Gastrocnemius medialis (tissue), 4 donors: ENCODE measurements around the gene DYNLRB1.

Source experiments
- POLR2A ChIP-seq, 2 donors: fragments of 450-650 bp; IDR thresholded peaks; one replicate each; pipeline ENCODE4 v1.6.1; 2017; ENCODE audit warnings: antibody characterized with exemption in 2 of 2, mild to moderate bottlenecking in 2 of 2, moderate library complexity in 2 of 2
- TF ChIP-seq, protein P1 (sequence below), 5 experiments: fragments of 450-650 bp in 3 of 5; fragments of 200-600 bp in 2 of 5; sonication (generic) in 2 of 5; IDR thresholded peaks in 4 of 5; conservative IDR thresholded peaks in 1 of 5; 1 replicate in 4 of 5; 2 replicates in 1 of 5; pipeline ENCODE4 v1.5.1; 2016 to 2019; ENCODE audit warnings: antibody characterized with exemption in 5 of 5, mild to moderate bottlenecking in 3 of 5, moderate library complexity in 3 of 5

DNA sequence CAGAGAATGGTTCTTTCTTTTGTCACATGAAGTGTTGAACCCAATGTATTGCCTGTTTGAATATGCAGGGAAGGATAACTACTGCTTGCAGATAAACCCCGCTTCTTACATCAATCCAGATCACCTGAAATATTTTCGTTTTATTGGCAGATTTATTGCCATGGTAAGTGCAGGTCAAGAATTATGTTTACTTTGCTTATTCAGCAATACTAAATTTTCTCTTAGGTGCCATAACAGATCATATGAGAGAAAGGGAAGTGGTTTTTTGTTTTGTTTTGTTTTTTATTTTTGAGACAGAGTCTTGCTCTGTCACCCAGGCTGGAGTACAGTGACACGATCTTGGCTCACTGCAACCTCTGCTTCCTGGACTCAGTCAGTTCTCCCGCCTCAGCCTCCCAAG lies 36.6 kb upstream of the DYNLRB1 start:
- TF ChIP-seq, protein P1, sequence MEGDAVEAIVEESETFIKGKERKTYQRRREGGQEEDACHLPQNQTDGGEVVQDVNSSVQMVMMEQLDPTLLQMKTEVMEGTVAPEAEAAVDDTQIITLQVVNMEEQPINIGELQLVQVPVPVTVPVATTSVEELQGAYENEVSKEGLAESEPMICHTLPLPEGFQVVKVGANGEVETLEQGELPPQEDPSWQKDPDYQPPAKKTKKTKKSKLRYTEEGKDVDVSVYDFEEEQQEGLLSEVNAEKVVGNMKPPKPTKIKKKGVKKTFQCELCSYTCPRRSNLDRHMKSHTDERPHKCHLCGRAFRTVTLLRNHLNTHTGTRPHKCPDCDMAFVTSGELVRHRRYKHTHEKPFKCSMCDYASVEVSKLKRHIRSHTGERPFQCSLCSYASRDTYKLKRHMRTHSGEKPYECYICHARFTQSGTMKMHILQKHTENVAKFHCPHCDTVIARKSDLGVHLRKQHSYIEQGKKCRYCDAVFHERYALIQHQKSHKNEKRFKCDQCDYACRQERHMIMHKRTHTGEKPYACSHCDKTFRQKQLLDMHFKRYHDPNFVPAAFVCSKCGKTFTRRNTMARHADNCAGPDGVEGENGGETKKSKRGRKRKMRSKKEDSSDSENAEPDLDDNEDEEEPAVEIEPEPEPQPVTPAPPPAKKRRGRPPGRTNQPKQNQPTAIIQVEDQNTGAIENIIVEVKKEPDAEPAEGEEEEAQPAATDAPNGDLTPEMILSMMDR (IDR thresholded peaks at IDR 0.05 in 4 of 5, conservative IDR thresholded peaks at IDR 0.05 in 1 of 5) = no peak
- no peak for TF ChIP-seq POLR2A (IDR thresholded peaks at IDR 0.05)
